Lung (tissue), 12 donors: ENCODE results near the gene KRTAP10-3. TPM values are rescaled to one million over a fixed set of nuclear protein-coding genes. Genes with fewer than 3 reads are reported as not detected.
"Not testable (repeated sequence)": the region's sequence is repeated elsewhere in the genome, so short reads cannot be mapped to it uniquely, and the experiment has no call there.

Source experiments
- ATAC-seq: fragments of 200-7000 bp; cut with Tn5 transposase; one replicate; pipeline ENCODE4 v1.9.1; 2020; ENCODE audit warnings: moderate number of reproducible peaks; ENCODE audit not compliant: insufficient read depth, low FRiP score
- DNase-seq, 3 donors: peaks; one replicate each; pipeline ENCODE4 v3.0.0-alpha.2; 2013 to 2017
- H3K27ac ChIP-seq, 2 donors: one replicate each; pipeline ENCODE4 v1.5.1; 2013; ENCODE audit warnings: mild to moderate bottlenecking in 2 of 2, moderate library complexity in 2 of 2, control low read depth in 1 of 2, inconsistent platforms in 1 of 2, low read depth in 1 of 2, low read length in 1 of 2
- H3K27me3 ChIP-seq, 3 donors: one replicate each; pipeline ENCODE4 v1.5.1; 2013; ENCODE audit warnings: low read length in 2 of 3; ENCODE audit not compliant: control insufficient read depth in 3 of 3, insufficient read depth in 3 of 3
- H3K36me3 ChIP-seq, 4 donors: one replicate each; pipeline ENCODE4 v1.5.1; 2013; ENCODE audit warnings: low read length in 4 of 4, mild to moderate bottlenecking in 1 of 4, moderate library complexity in 1 of 4; ENCODE audit not compliant: control insufficient read depth in 4 of 4, insufficient read depth in 4 of 4
- H3K4me1 ChIP-seq, 5 donors: one replicate each; pipeline ENCODE4 v1.5.1; 2013; ENCODE audit warnings: low read length in 5 of 5, mild to moderate bottlenecking in 2 of 5, moderate library complexity in 1 of 5; ENCODE audit not compliant: control insufficient read depth in 5 of 5, insufficient read depth in 5 of 5
- H3K4me3 ChIP-seq: one replicate; pipeline ENCODE4 v1.5.1; 2013; ENCODE audit warnings: mild to moderate bottlenecking, control low read depth, moderate library complexity
- H3K9ac ChIP-seq, 2 donors: one replicate each; pipeline ENCODE4 v1.5.1; 2013; ENCODE audit warnings: low read length in 2 of 2, control low read depth in 1 of 2; ENCODE audit not compliant: insufficient read depth in 1 of 2
- H3K9me3 ChIP-seq, 4 donors: one replicate each; pipeline ENCODE4 v1.5.1; 2013; ENCODE audit warnings: low read length in 3 of 4, mild to moderate bottlenecking in 1 of 4, moderate library complexity in 1 of 4; ENCODE audit not compliant: control insufficient read depth in 4 of 4, insufficient read depth in 3 of 4
- CTCF ChIP-seq: IDR thresholded peaks from 2 replicates; pipeline ENCODE4 v1.5.1; 2012; ENCODE audit warnings: mild to moderate bottlenecking; ENCODE audit errors: control extremely low read depth, extremely low read depth
- WGBS, 2 donors: extraction: QIAGEN DNeasy Blood & Tissue Kit; methylation state at CpG; one replicate each; pipeline ENCODE4 v1.1.7; 2013; 5-methylcytosine and 5-hydroxymethylcytosine counted together
- polyA plus RNA-seq, 2 donors: library from polyadenylated mRNA; stranded (reverse); fragments of 200-250 nt; gene quantifications; one replicate each; pipeline ENCODE4 v1.2.1, GENCODE V29; 2013
- total RNA-seq, 2 donors: library from RNA; depleted of rRNA in 1 of 2; stranded (reverse); fragments of >200 nt in 1 of 2; gene quantifications; one replicate each; pipeline ENCODE4 v1.2.1, GENCODE V29; 2014 to 2021
- donor health status: control.
- donor health status: control.
- donor health status: Bipolar disorder and iron deficiency.
- donor health status: healthy.
- donor health status: DM: yes; HTN: yes; CAD: no.

The KRTAP10-3 gene
- total and polyA plus RNA-seq, 4 donors = not detected

- no peak for ATAC-seq
Measured at GRCh38 chr21:44603109-44603875, 44.7 kb upstream of the KRTAP10-3 start.

DNA sequence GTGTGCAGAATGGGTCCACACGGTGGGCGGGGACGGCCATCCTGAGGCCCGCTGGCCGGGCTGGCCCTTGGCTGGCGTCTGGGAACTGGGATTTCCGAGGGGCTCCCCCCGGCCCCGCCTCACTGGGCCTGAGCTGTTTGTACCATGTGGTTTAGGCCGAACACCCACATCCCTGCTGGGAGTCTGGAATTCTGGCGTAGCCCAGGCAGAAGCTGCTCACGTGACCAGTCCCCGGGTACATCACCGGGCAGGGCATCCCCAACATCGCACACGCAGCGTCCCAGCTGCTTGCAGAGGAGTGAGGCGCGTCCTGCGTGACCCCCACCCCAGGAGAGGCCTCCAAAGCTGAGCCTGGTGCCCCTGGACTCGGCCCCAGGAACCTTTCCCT is 43.9 kb upstream of the KRTAP10-3 start:
- no peak overlapping the region for H3K4me3 ChIP-seq
- no peak overlapping the region for H3K27ac ChIP-seq
- no peak for DNase-seq
- 80 to 88% methylated on average over 20 of the region's 21 CpGs for WGBS, 2 donors
- no peaks in the 10 kb centered on the region for H3K27me3 ChIP-seq
- H3K9me3 ChIP-seq = peaks cover 0 to 3% (median 0%) of the 10 kb centered on the region in 4 donors
- no peaks in the 10 kb centered on the region for H3K36me3 ChIP-seq
- H3K9ac ChIP-seq = no peak overlapping the region
- H3K4me1 ChIP-seq = no peaks in the 10 kb centered on the region
- no peak for TF ChIP-seq CTCF
- no peak for ATAC-seq

More at GRCh38 chr21:44603109-44603875, 44.7 kb upstream of the KRTAP10-3 start:
- 57 to 70% methylated on average over 17 of the region's 17 CpGs for WGBS, 2 donors
- Histone ChIP-seq H3K4me3 (no peak overlapping the region), H3K27ac (no peak overlapping the region), H3K4me1 (no peaks in the 10 kb centered on the region), H3K36me3 (no peaks in the 10 kb centered on the region), H3K9me3 (peaks cover 0 to 3% (median 0%) of the 10 kb centered on the region in 4 donors), H3K27me3 (no peaks in the 10 kb centered on the region), H3K9ac (no peak overlapping the region)
- DNase-seq = no peak
- TF ChIP-seq CTCF = no peak

GRCh38 chr21:44601596-44602462 is 43.2 kb upstream of the KRTAP10-3 start:
- no peak for DNase-seq
- H3K4me3 ChIP-seq = no peak overlapping the region
- no peaks in the 10 kb centered on the region for H3K27me3 ChIP-seq
- WGBS, 2 donors = 80 to 86% methylated on average over 23 of the region's 23 CpGs
- H3K9me3 ChIP-seq = peaks cover 0 to 3% (median 0%) of the 10 kb centered on the region in 4 donors
- no peak overlapping the region for H3K27ac ChIP-seq
- H3K36me3 ChIP-seq = no peaks in the 10 kb centered on the region
- no peak for ATAC-seq
- H3K9ac ChIP-seq = no peak overlapping the region
- no peaks in the 10 kb centered on the region for H3K4me1 ChIP-seq
- no peak for TF ChIP-seq CTCF

DNA sequence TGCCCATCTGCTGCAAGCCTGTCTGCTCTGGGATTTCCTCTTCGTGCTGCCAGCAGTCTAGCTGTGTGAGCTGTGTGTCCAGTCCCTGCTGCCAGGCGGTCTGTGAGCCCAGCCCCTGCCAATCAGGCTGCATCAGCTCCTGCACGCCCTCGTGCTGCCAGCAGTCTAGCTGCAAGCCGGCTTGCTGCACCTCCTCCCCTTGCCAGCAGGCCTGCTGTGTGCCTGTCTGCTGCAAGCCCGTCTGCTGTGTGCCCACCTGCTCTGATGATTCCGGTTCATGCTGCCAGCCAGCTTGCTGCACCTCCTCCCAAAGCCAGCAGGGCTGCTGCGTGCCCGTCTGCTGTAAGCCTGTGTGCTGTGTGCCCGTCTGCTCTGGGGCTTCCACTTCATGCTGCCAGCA is 42.5 kb upstream of the KRTAP10-3 start:
- not testable (repeated sequence) for H3K9me3 ChIP-seq, H3K4me1 ChIP-seq, H3K9ac ChIP-seq, ATAC-seq, DNase-seq, H3K27ac ChIP-seq, H3K4me3 ChIP-seq, H3K27me3 ChIP-seq, H3K36me3 ChIP-seq
- WGBS, 2 donors = 77 to 80% methylated on average over 10 of the region's 10 CpGs

- DNase-seq, H3K27ac ChIP-seq: not testable (repeated sequence)
- WGBS, 2 donors = 77 to 80% methylated on average over 16 to 23 of the region's 23 CpGs
Measured at GRCh38 chr21:44600118-44600978, 41.8 kb upstream of the KRTAP10-3 start, which contains the start of gene KRTAP10-7. KRTAP10-7 (plus strand) TSS chr21:44600597; CDS start chr21:44600622, 25 bp downstream.

More at GRCh38 chr21:44600118-44600978, 41.8 kb upstream of the KRTAP10-3 start, which contains the start of gene KRTAP10-7:
- ATAC-seq, H3K9me3 ChIP-seq, H3K27me3 ChIP-seq, H3K36me3 ChIP-seq, H3K4me3 ChIP-seq, H3K4me1 ChIP-seq, H3K9ac ChIP-seq: not testable (repeated sequence)
